Bronchial epithelial cell (primary cell): ENCODE measurements around the gene LGALS7. TPM values are rescaled to one million over a fixed set of nuclear protein-coding genes. Genes with fewer than 3 reads are reported as not detected.
A peak's percentile ranks its signal among the peaks of the same experiment; 100 is the strongest.

Experiments used
- DNase-seq: peaks from one replicate; pipeline ENCODE4 v3.0.0-alpha.2; 2010; ENCODE audit warnings: low read depth
- FAIRE-seq: peaks from 2 replicates; lab custom pipeline; 2011; peaks lifted over from hg19 to GRCh38; lab: Jason Lieb, UNC
- H3K27me3 ChIP-seq: 2 replicates; pipeline ENCODE4 v1.5.1; 2011; ENCODE audit warnings: low read length; ENCODE audit not compliant: control insufficient read depth, insufficient read depth
- H3K36me3 ChIP-seq: 2 replicates; pipeline ENCODE4 v1.5.1; 2011; ENCODE audit warnings: low read length; ENCODE audit not compliant: control insufficient read depth, insufficient read depth
- H3K4me3 ChIP-seq: 2 replicates; pipeline ENCODE4 v1.5.1; 2011; ENCODE audit warnings: mild to moderate bottlenecking, low read depth, low read length, control low read depth
- CTCF ChIP-seq: IDR thresholded peaks from 2 replicates; pipeline ENCODE4 v1.5.1; 2011; ENCODE audit warnings: mild to moderate bottlenecking, moderate library complexity, low read length, control low read depth, inconsistent platforms; ENCODE audit not compliant: insufficient read depth, severe bottlenecking
- total RNA-seq: library from RNA; depleted of rRNA; stranded (reverse); fragments of >200 nt; gene quantifications from 2 replicates; pipeline ENCODE4 v1.2.1, GENCODE V29; 2014

The LGALS7 gene
- total RNA-seq, 1 donor from 2014 or later: 406 TPM

- no peak for TF ChIP-seq CTCF
- no peaks in the 10 kb centered on the region for H3K27me3 ChIP-seq
- H3K36me3 ChIP-seq: peaks cover 66% of the 10 kb centered on the region
- H3K4me3 ChIP-seq: no peak overlapping the region
- DNase-seq (no peak), FAIRE-seq (no peak)
Measured at GRCh38 chr19:38726761-38727301, 46.5 kb downstream of the LGALS7 start.

DNA sequence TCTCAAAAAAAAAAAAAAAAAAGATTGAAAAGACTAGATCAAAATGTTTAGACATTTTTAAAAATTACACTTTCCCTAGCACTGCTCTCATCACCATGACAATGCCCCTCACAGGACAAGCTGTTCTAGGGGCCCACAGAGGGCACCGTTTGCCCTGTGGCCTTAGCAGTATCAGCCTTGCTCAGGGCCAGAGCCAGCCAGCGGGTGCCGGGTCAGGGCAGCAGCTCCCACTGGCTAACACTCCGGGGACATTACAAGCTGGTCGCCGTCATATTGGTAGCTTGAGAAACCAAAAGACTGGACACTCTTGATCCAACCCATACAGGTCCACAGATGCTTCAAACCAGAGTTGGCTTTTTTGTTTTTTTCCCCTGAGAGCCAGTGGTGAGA lies 47.0 kb downstream of the LGALS7 start:
- H3K27me3 ChIP-seq: no peaks in the 10 kb centered on the region
- TF ChIP-seq CTCF: no peak
- peaks cover 72% of the 10 kb centered on the region for H3K36me3 ChIP-seq
- FAIRE-seq (no peak), DNase-seq (no peak)
- H3K4me3 ChIP-seq: no peak overlapping the region

DNA sequence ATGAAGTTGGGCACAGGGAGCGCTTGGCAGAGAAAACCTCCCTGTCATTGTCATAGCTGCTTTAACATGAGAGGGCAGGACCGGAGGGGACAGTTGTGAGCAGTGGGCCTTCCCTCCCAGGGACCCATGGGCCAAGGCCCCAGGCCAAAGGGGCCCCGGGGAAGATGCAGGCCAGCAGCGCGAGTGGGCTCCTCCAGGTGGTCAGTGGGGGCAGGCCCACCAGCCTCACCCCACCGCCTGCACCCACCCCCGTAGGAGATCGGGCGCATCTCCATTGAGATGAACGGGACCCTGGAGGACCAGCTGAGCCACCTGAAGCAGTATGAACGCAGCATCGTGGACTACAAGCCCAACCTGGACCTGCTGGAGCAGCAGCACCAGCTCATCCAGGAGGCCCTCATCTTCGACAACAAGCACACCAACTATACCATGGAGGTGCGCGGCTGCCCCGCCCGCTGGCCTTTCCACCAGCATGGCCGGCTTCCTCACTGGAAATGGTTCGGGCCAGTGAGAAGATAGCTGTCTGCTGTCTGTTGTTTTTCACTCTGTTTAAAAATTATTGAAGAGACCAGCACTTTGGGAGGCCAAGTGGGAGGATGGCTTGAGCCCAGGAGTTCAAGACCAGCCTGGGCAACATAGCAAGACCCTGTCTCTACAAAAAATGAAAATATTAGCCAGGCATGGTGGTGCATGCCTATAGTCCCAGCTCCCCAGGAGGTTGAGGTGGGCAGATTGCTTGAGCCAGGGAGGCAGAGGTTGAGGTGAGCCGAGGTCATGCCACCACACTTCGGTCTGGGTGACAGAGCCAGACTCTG lies 47.6 kb downstream of the LGALS7 start:
- no peak for TF ChIP-seq CTCF
- no peak overlapping the region for H3K4me3 ChIP-seq
- H3K36me3 ChIP-seq: peaks cover 77% of the 10 kb centered on the region
- no peaks in the 10 kb centered on the region for H3K27me3 ChIP-seq
- DNase-seq (no peak), FAIRE-seq (peak; percentile 50)

- DNase-seq (no peak), FAIRE-seq (no peak)
- Histone ChIP-seq H3K27me3 (no peaks in the 10 kb centered on the region), H3K4me3 (no peak overlapping the region), H3K36me3 (peaks cover 81% of the 10 kb centered on the region)
- no peak for TF ChIP-seq CTCF
Measured at GRCh38 chr19:38723990-38724854, 49.1 kb downstream of the LGALS7 start.

- H3K36me3 ChIP-seq: peaks cover 81% of the 10 kb centered on the region
- DNase-seq (no peak), FAIRE-seq (no peak)
- TF ChIP-seq CTCF: no peak
- H3K27me3 ChIP-seq: no peaks in the 10 kb centered on the region
- H3K4me3 ChIP-seq: no peak overlapping the region
Measured at GRCh38 chr19:38723606-38723965, 49.7 kb downstream of the LGALS7 start.
